Measurements from ENCODE around the gene ERBB2.

Gene ERBB2

GRCh38 chr17:39660011-39660360 lies 39.9 kb upstream of the ERBB2 start:
- no peak overlapping the region for H3K27ac Mint-ChIP-seq

GRCh38 chr17:39660397-39661385 lies 39.2 kb upstream of the ERBB2 start:
- TF ChIP-seq, protein P1, sequence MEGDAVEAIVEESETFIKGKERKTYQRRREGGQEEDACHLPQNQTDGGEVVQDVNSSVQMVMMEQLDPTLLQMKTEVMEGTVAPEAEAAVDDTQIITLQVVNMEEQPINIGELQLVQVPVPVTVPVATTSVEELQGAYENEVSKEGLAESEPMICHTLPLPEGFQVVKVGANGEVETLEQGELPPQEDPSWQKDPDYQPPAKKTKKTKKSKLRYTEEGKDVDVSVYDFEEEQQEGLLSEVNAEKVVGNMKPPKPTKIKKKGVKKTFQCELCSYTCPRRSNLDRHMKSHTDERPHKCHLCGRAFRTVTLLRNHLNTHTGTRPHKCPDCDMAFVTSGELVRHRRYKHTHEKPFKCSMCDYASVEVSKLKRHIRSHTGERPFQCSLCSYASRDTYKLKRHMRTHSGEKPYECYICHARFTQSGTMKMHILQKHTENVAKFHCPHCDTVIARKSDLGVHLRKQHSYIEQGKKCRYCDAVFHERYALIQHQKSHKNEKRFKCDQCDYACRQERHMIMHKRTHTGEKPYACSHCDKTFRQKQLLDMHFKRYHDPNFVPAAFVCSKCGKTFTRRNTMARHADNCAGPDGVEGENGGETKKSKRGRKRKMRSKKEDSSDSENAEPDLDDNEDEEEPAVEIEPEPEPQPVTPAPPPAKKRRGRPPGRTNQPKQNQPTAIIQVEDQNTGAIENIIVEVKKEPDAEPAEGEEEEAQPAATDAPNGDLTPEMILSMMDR (IDR thresholded peaks at IDR 0.05; ENCODE audit: unreplicated experiment in 3 of 3): no peak
- peaks cover 12% of the 10 kb centered on the region for H3K36me3 Mint-ChIP-seq (ENCODE audit: low read depth)
- H3K4me1 Mint-ChIP-seq: peaks cover 10% of the 10 kb centered on the region
- H3K27me3 Mint-ChIP-seq (ENCODE audit: low read depth): peaks cover 11% of the 10 kb centered on the region
- H3K27ac Mint-ChIP-seq: peak overlapping the region in 2 of 3 experiments; percentile 46 to 74
- H3K4me3 Mint-ChIP-seq: peak overlapping the region in 1 of 3 experiments; percentile 39
- H3K9me3 Mint-ChIP-seq: no peaks in the 10 kb centered on the region

More at GRCh38 chr17:39660011-39660360, 39.9 kb upstream of the ERBB2 start:
- no peaks in the 10 kb centered on the region for H3K9me3 Mint-ChIP-seq
- peaks cover 18% of the 10 kb centered on the region for H3K36me3 Mint-ChIP-seq (ENCODE audit: low read depth)
- H3K4me1 Mint-ChIP-seq: peaks cover 16% of the 10 kb centered on the region
- H3K27me3 Mint-ChIP-seq (ENCODE audit: low read depth): peaks cover 4% of the 10 kb centered on the region
- TF ChIP-seq, protein P1 (IDR thresholded peaks at IDR 0.05; ENCODE audit: unreplicated experiment in 3 of 3): no peak
- H3K4me3 Mint-ChIP-seq: no peak overlapping the region

- H3K4me1 Mint-ChIP-seq: peaks cover 13% of the 10 kb centered on the region
Measured at GRCh38 chr17:39661744-39662541, 37.9 kb upstream of the ERBB2 start.

GRCh38 chr17:39662551-39663339 lies 37.1 kb upstream of the ERBB2 start:
- peaks cover 8% of the 10 kb centered on the region for H3K36me3 Mint-ChIP-seq (ENCODE audit: low read depth)
- no peak overlapping the region for H3K27ac Mint-ChIP-seq

More at GRCh38 chr17:39661744-39662541, 37.9 kb upstream of the ERBB2 start:
- H3K36me3 Mint-ChIP-seq (ENCODE audit: low read depth): peaks cover 10% of the 10 kb centered on the region
- TF ChIP-seq, protein P1 (IDR thresholded peaks at IDR 0.05; ENCODE audit: unreplicated experiment in 3 of 3): no peak
- no peak overlapping the region for H3K27ac Mint-ChIP-seq
- H3K9me3 Mint-ChIP-seq: no peaks in the 10 kb centered on the region
- peaks cover 21% of the 10 kb centered on the region for H3K27me3 Mint-ChIP-seq (ENCODE audit: low read depth)
- no peak overlapping the region for H3K4me3 Mint-ChIP-seq

DNA sequence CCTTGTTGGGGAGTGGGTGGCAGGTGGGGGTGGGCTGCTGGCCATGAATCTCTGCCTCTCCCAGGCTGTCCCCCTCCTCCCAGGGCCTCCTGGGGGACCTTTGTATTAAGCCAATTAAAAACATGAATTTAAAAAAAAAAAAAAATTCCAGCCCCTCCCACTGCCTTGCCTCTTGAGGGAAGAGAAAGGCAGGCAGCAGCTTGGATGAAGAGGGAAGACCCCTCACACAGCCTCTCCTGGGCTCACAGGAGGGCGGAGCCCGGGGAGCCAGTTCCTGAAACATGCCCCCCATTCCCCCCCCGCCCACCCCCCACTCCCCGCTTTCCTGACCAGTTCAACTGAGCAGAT lies 36.5 kb upstream of the ERBB2 start:
- Mint-ChIP-seq H3K9me3 (no peaks in the 10 kb centered on the region), H3K4me1 (peaks cover 14% of the 10 kb centered on the region)
- TF ChIP-seq, protein P1 (IDR thresholded peaks at IDR 0.05; ENCODE audit: unreplicated experiment in 3 of 3): no peak

More at GRCh38 chr17:39662551-39663339, 37.1 kb upstream of the ERBB2 start:
- Mint-ChIP-seq H3K27me3 (ENCODE audit: low read depth) (peaks cover 27% of the 10 kb centered on the region), H3K4me1 (peaks cover 14% of the 10 kb centered on the region), H3K4me3 (no peak overlapping the region), H3K9me3 (no peaks in the 10 kb centered on the region)
- TF ChIP-seq, protein P1 (IDR thresholded peaks at IDR 0.05; ENCODE audit: unreplicated experiment in 3 of 3): no peak

More for the DNA sequence above, 36.5 kb upstream of the ERBB2 start:
- Mint-ChIP-seq H3K27ac (no peak overlapping the region), H3K4me3 (no peak overlapping the region), H3K36me3 (ENCODE audit: low read depth) (peaks cover 8% of the 10 kb centered on the region), H3K27me3 (ENCODE audit: low read depth) (peaks cover 31% of the 10 kb centered on the region)
